ENCODE data around the gene PEMT. TPM values are rescaled to one million over a fixed set of nuclear protein-coding genes. Genes with fewer than 3 reads are reported as not detected.

Gene PEMT
- total RNA-seq, 1 experiment from 2014 or later = 178 TPM

GRCh38 chr17:17559164-17559563 lies 32.3 kb downstream of the PEMT start:
- Histone ChIP-seq H2AFZ (ENCODE audit: low read length) (no peak overlapping the region), H3K4me3 (ENCODE audit: low read length) (no peak overlapping the region), H3K4me1 (ENCODE audit: insufficient read depth, low read length) (peaks cover 5% of the 10 kb centered on the region), H3F3A (ENCODE audit: low read length, unreplicated experiment) (no peaks in the 10 kb centered on the region), H3K4me2 (ENCODE audit: low read length) (no peak overlapping the region), H3K79me2 (ENCODE audit: low read length) (no peaks in the 10 kb centered on the region), H3K9me2 (replicated peaks; ENCODE audit: low read length) (no peaks in the 10 kb centered on the region), H3K36me3 (ENCODE audit: low read depth, low read length) (no peaks in the 10 kb centered on the region), H3K9ac (ENCODE audit: low read length) (no peak overlapping the region), H3K9me3 (ENCODE audit: low read length) (no peaks in the 10 kb centered on the region), H3K27me3 (ENCODE audit: low read length) (no peaks in the 10 kb centered on the region), H4K20me1 (ENCODE audit: low read length) (no peaks in the 10 kb centered on the region), H3K27ac (ENCODE audit: low read length) (no peak overlapping the region)
- ChIA-PET POLR2A (ENCODE audit: unreplicated experiment) (no interaction called here), CTCF (no interaction called here)
- no TSS peak for BruUV-seq (replicated peaks)
- DNase-seq (no peak), ATAC-seq (no peak)
- TF ChIP-seq EZH2 (IDR thresholded peaks at IDR 0.05; ENCODE audit: low read length, unreplicated experiment) (no peak), CTCF (conservative IDR thresholded peaks at IDR 0.05; ENCODE audit: low read depth, low read length) (no peak), EZH2phosphoT487 (IDR thresholded peaks at IDR 0.05; ENCODE audit: borderline replicate concordance, low read length) (no peak)
- intact Hi-C loops (cut with micrococcal nuclease) = no loop called here

GRCh38 chr17:17558431-17558830 lies 33.1 kb downstream of the PEMT start:
- H2AFZ ChIP-seq (ENCODE audit: low read length) = no peak overlapping the region
- ChIA-PET POLR2A (ENCODE audit: unreplicated experiment) (no interaction called here), CTCF (no interaction called here)
- no peaks in the 10 kb centered on the region for H3K9me2 ChIP-seq (replicated peaks; ENCODE audit: low read length)
- H3K79me2 ChIP-seq (ENCODE audit: low read length) = no peaks in the 10 kb centered on the region
- no peak overlapping the region for H3K4me3 ChIP-seq (ENCODE audit: low read length)
- ATAC-seq (no peak), DNase-seq (no peak)
- intact Hi-C loops (cut with micrococcal nuclease) = no loop called here
- no peaks in the 10 kb centered on the region for H3K9me3 ChIP-seq (ENCODE audit: low read length)
- no peak overlapping the region for H3K4me2 ChIP-seq (ENCODE audit: low read length)
- H4K20me1 ChIP-seq (ENCODE audit: low read length) = no peaks in the 10 kb centered on the region
- no peak overlapping the region for H3K9ac ChIP-seq (ENCODE audit: low read length)
- peaks cover 5% of the 10 kb centered on the region for H3K4me1 ChIP-seq (ENCODE audit: insufficient read depth, low read length)
- H3K27ac ChIP-seq (ENCODE audit: low read length) = no peak overlapping the region
- TF ChIP-seq EZH2 (IDR thresholded peaks at IDR 0.05; ENCODE audit: low read length, unreplicated experiment) = no peak
- TF ChIP-seq CTCF (conservative IDR thresholded peaks at IDR 0.05; ENCODE audit: low read depth, low read length) = no peak
- TF ChIP-seq EZH2phosphoT487 (IDR thresholded peaks at IDR 0.05; ENCODE audit: borderline replicate concordance, low read length) = no peak
- H3F3A ChIP-seq (ENCODE audit: low read length, unreplicated experiment) = no peaks in the 10 kb centered on the region
- no peaks in the 10 kb centered on the region for H3K27me3 ChIP-seq (ENCODE audit: low read length)
- BruUV-seq (replicated peaks) = no TSS peak
- no peaks in the 10 kb centered on the region for H3K36me3 ChIP-seq (ENCODE audit: low read depth, low read length)

- intact Hi-C loops (cut with micrococcal nuclease) = no loop called here
- Histone ChIP-seq H4K20me1 (ENCODE audit: low read length) (no peaks in the 10 kb centered on the region), H3K4me3 (ENCODE audit: low read length) (no peak overlapping the region), H3F3A (ENCODE audit: low read length, unreplicated experiment) (no peaks in the 10 kb centered on the region), H2AFZ (ENCODE audit: low read length) (no peak overlapping the region), H3K4me2 (ENCODE audit: low read length) (no peak overlapping the region), H3K36me3 (ENCODE audit: low read depth, low read length) (no peaks in the 10 kb centered on the region), H3K27me3 (ENCODE audit: low read length) (no peaks in the 10 kb centered on the region), H3K79me2 (ENCODE audit: low read length) (no peaks in the 10 kb centered on the region), H3K9me2 (replicated peaks; ENCODE audit: low read length) (no peaks in the 10 kb centered on the region), H3K9me3 (ENCODE audit: low read length) (no peaks in the 10 kb centered on the region), H3K27ac (ENCODE audit: low read length) (no peak overlapping the region), H3K4me1 (ENCODE audit: insufficient read depth, low read length) (peaks cover 5% of the 10 kb centered on the region), H3K9ac (ENCODE audit: low read length) (no peak overlapping the region)
- DNase-seq = no peak
- POLR2A ChIA-PET (ENCODE audit: unreplicated experiment) = no interaction called here
- BruUV-seq (replicated peaks) = no TSS peak
- ATAC-seq = no peak
- CTCF ChIA-PET = no interaction called here
- TF ChIP-seq EZH2 (IDR thresholded peaks at IDR 0.05; ENCODE audit: low read length, unreplicated experiment) = no peak
- TF ChIP-seq EZH2phosphoT487 (IDR thresholded peaks at IDR 0.05; ENCODE audit: borderline replicate concordance, low read length) = no peak
- no peak for TF ChIP-seq CTCF (conservative IDR thresholded peaks at IDR 0.05; ENCODE audit: low read depth, low read length)
Measured at GRCh38 chr17:17557796-17558195, 33.7 kb downstream of the PEMT start.

Measured in PC-3 (cell line).